Non-pigmented ciliary epithelial cell (primary cell): ENCODE results near the gene ELOVL6.
"Not testable (repeated sequence)": the region's sequence is repeated elsewhere in the genome, so short reads cannot be mapped to it uniquely, and the experiment has no call there.

Source experiments
- DNase-seq: peaks from one replicate; pipeline ENCODE4 v3.0.0-alpha.2; 2010; ENCODE audit warnings: low read depth

ELOVL6 gene

GRCh38 chr4:110160618-110161017, 37.8 kb downstream of the ELOVL6 start:
- no peak for DNase-seq

DNA sequence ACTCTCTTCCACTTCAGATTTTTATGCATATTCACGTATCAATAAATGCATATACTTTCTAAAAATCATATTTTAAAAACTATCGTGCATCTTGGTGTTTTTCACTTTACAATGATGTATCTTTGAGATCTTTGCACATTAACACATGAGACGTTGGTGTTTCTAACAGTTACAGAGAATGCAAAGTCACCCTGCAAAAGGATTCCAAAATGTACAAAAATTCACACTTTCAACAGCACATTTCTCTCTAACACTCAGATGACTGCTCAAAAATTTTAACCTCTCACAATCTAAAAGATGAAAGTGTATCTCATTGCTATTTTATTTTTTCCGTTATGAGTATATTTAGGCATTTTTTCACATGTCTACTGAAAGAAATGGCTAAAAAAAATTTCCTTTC, 38.9 kb downstream of the ELOVL6 start:
- DNase-seq = no peak

DNA sequence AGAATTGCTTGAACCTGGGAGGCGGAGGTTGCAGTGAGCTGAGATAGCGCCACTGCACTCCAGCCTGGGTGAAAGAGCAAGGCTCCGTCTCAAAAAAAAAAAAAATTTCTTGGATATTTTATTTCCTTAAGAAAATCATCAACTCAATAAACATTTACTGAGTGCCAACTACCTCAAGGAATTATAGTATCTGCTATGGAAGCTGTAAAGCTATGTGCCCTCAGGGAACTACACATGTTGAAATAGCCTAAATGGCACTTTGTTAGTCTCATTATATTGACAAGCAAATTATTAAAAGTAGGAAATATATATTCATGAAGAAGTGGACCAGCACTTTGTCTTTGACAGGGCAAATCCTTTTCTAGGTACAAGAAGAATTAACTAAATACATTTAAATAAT, 40.8 kb downstream of the ELOVL6 start:
- no peak for DNase-seq

- DNase-seq = not testable (repeated sequence)
Measured at GRCh38 chr4:110157166-110157565, 41.2 kb downstream of the ELOVL6 start.

- no peak for DNase-seq
Measured at GRCh38 chr4:110156442-110156841, 42.0 kb downstream of the ELOVL6 start.

DNA sequence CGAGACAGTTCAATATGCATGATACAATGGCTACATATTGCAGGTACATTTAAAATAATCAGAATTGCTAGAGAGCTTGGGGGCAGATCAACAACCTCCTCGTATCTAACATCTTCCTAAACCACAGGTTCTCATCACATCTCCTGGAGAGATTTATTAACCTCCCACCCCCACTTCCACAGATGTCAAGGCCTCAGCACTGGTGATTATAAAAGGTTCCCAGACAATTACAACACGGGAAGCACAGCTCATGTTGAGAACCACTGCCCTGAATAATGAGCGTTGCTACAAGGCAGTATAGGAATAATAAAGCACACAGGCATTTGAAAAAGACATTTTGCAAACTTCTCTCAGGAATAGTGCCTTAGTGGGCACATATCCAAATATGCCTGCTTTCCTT, 42.8 kb downstream of the ELOVL6 start:
- no peak for DNase-seq

- DNase-seq = no peak
Measured at GRCh38 chr4:110154582-110154981, 43.8 kb downstream of the ELOVL6 start.

DNA sequence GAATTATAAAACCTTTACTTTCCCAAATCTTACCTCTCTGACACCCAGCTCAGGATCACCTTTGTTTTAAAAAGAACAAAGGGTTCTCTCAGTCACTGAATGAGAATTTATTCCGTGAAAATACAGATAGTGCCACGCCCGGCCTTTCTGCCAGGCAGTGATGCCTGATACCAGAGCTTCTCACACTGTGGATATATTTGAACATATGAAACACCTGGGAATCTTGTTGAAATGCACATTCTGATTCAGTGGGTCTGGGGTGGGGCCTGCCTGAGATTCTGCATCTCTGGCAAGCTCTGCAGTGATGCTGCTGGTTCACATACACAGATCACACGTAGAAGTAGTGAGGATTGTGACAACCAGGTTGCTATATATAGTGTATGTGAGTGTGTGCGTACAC, 46.0 kb downstream of the ELOVL6 start:
- DNase-seq = no peak

- DNase-seq = no peak
Measured at GRCh38 chr4:110149089-110149488, 49.3 kb downstream of the ELOVL6 start.

DNA sequence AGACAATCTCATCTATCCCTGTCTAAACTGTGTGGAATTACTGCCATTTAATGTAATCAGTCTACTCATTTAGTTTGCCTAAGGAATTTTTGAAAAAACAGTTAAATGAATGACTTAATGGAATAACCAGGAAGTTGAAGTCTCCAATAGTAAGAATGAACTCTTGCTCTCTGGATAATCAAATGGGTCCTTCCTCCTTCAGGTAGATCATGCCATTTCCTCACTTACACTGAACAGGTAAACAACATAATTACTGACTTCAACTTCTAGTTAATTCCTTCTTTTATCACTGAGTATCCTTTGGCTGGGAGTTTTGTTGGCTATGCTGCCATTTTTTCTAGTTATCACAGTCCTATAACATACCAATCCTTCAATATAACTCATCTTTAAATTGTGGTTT, 56.0 kb downstream of the ELOVL6 start:
- DNase-seq = no peak

GRCh38 chr4:110139815-110140214, 58.6 kb downstream of the ELOVL6 start:
- DNase-seq = no peak

DNA sequence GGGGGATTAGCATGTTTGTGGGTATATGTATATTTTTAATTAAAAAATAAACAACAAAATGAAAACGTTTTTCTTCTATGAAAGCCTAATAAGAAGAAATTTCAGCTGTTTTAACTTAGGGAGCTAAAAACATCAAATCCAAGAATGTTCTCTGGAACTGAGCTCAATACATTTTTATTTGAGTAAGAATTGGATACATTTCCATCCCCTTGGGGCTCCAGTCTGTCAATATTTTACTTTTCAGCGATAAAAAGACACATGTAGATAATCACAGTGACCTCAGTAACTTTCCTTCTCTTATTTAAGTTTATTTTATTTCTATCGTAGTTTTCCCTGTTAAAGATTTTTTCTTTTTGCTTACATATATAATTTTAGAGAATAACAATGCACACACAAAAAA, 59.3 kb downstream of the ELOVL6 start:
- DNase-seq = no peak

DNA sequence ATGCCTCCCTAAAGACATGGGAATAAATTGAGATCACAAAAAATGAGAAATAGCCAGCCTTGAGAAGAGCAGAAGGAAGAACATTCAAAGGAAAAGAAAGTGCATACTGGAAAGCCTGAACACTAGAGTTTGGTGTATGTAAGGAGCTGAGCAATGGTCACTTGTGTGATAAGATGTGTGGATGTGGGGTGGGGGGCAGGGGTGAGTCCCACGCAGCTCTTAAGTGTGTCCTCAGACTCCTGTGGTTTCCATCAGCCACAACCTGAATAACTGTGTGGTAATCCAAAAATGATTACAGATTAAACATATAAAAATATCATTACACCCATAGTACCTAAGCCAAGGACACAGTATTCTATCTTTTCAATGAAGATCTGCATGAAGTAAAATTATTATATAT, 59.9 kb downstream of the ELOVL6 start:
- no peak for DNase-seq

GRCh38 chr4:110137829-110138228, 60.6 kb downstream of the ELOVL6 start:
- DNase-seq = no peak

DNA sequence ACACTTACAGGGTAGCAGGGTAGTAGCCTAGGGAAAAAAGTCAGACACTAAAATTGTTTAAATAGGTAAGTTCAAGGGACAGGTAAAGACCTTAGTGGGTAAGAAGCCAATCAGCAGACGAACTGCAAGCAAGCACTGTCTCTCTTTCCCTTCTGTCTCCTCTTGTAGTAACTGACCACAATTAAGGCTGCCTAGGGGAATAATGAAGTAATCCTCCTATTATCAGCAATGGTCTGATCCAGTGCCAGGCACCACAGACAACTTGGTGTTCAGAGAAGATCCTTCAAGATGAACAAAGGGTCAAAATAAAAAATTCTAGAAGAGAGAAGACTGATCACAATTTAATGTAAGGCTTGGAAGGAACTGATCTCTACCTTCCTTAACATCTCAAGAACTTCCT, 62.9 kb downstream of the ELOVL6 start:
- no peak for DNase-seq

DNA sequence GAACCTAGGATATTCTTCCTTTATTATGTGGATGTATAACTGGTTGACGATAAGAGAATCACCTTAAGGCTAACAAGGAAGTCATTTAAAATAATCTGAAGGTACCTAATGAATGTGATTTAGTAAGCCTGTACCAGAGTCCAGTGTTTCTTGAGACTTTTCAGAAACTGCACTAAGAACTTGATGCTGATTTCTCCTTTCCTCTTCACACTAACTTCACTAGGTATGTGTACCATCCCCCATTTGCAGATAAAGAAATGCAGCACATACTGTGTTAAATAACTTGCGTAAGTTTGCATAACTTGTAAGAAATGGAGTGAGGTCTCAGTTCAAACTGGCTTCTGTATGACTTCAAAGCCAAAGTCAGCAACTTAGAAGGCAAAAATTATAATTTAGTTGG, 63.3 kb downstream of the ELOVL6 start:
- no peak for DNase-seq

- DNase-seq = no peak
Measured at GRCh38 chr4:110134269-110134869, 64.0 kb downstream of the ELOVL6 start.

DNA sequence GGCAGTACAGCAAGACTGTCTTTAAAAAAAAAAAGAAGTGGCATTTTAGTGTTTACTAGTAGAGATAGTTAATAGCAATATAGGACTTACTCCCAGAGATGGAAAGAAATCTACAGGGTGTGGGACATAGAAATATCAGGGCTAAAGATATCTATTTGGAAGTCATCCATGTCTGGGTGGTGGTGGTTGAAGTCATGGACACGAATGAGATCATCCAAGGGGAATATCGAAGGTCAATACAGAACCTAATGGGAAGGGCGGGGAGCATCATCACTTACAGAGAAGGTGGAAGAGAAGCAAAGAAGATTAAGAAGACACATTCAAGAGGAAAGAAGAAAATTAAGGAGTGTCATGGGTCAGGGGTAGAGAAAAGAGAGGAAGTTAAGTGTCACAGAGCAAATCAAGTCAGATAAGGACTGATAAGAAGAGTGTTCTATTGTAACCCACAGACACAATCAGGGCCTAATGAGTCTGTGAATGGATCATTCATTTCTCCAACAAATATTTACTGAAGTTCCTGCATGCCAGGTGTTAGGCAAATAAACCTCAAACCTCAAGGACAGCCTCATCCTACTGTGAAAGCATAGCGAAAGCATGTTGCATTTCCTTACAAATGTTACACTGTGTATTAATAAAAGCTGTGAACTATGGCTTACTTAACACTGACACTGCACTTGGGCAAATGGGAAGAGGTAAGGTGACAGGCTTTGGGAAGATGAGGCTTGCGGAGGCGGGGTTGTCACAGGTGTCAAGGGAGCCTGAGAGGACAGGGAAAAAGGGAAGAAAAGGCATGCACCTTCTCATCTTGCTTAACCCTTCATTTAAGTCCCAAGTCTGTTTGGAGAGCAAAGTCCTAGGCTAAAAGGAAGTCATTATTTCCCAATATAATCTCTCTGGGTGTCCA, 65.3 kb downstream of the ELOVL6 start:
- no peak for DNase-seq

DNA sequence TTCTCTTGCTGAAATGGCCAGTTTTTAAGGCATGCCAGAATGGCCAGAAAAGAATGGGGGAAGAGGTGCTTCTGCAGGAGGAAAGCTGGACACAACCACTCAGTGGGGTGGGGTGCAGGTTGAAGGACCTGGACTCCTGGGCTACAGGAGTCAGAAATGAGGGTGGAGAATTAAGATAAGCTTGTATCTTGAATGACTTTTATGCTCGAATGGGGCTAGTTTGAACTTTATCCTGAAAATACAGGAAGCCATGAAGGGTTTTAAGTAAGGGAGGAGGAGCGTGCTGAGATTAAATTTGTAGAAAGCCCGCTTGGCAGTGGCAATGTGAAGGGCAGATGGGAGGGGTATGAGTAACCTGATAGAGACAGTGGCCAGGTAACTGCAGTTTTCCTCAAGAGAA, 66.5 kb downstream of the ELOVL6 start:
- no peak for DNase-seq

DNA sequence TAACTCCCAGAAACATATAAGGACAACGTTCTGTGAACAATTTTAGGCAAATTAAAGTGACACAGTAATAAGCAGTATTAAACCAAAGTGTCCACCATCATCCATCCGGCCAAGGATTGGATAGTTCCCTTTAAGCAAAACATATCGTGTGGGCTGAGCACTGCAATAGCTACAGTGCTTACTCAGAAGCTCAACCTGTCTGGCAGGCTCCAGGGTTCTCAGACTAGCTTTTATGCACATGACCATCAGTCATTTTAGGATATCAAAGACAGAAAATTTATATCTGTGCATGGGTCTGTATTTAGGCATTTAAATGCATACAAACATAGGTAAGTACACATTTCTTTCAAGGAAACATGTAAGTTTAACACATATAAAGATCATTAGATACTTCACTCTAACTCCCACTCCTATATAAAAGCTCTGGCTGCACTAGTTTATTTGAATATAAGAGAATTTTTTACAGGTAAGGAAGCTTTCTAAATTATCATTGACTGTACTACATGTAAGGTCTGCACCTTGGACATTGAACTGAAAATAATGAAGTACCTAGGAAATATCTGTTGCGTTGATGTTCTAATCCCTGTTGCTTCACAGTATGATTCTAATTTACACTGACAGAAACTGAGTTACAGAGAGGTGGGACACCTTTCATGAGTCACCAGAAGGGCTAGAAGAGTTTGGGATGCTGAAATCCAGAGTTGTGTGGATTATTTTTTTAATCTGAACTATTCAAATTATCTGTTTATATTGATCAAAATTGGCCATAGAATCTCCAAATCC, 67.6 kb downstream of the ELOVL6 start:
- no peak for DNase-seq

GRCh38 chr4:110129544-110129943, 68.9 kb downstream of the ELOVL6 start:
- no peak for DNase-seq

DNA sequence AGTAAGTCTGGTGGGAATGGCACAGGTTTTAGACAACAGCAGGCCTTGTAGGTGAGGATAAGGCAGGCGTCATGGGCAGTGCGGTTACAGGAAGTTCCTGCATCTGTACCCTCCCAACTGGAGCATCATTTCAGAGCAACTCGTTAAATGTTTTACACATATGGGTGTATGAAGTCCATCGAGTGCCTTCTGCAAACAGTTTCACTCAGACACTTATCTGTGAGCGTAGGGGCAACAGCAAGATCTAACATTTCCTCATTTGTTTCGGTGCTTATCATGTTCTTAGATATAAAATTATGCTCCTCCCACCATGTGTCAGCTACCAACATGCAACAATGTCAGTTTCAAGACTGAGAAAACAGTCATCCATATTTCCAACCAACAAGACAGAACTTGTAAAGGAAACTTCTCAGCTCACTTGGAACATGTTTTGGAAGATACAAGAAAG, 69.9 kb downstream of the ELOVL6 start:
- DNase-seq = no peak

DNA sequence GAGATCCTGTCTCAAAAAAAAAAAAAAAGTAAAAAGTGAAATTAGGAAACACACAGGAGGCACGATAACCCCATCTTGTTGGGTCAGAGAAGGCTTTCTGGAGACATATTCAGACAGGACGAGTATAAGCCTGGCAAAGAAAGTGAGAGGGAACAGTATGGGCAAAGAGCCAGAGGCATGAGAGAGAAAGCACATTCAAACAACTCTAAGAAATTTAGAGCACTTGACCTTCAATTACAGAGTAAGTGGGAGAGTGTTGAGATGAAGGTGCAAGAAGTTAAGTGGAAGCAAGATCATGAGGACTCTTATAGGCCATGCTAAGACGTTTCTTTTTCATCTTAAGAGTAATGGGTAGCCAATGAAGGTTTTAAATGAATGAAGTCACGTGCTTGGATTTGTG, 70.4 kb downstream of the ELOVL6 start:
- no peak for DNase-seq
